Measurements from ENCODE around the gene FGGY.

The FGGY gene

GRCh38 chr1:59291561-59291960 lies 5.3 kb upstream of the FGGY start (continued):
- TF ChIP-seq PATZ1 (tag by site-specific recombination; IDR thresholded peaks at IDR 0.05) (no peak), ZNF596 (tag by site-specific recombination; IDR thresholded peaks at IDR 0.05) (no peak), ZFHX2 (tag by site-specific recombination; conservative IDR thresholded peaks at IDR 0.05) (no peak), ZNF449 (tag by site-specific recombination; IDR thresholded peaks at IDR 0.05) (no peak), GLI2 (tag by site-specific recombination; IDR thresholded peaks at IDR 0.05; ENCODE audit: borderline replicate concordance, low read depth) (no peak), ZNF518A (tag by site-specific recombination; conservative IDR thresholded peaks at IDR 0.05; ENCODE audit: low read depth) (no peak)

- no peaks in the 10 kb centered on the region for H3K36me3 ChIP-seq (ENCODE audit: control insufficient read depth in 2 of 2, insufficient read depth in 1 of 2, low read length in 2 of 2)
- no peaks in the 10 kb centered on the region for H3K9me3 ChIP-seq (ENCODE audit: control insufficient read depth, insufficient read depth, low read depth, low read length)
- ChIA-PET POLR2A (no interaction called here), CTCF (interaction anchor here (0.6 kb wide), 1 partner anchor 587 kb away, joined by 4 read pairs; no protein-coding TSS in a partner anchor)
- 0 out of 2 replicates have a peak, but pooled peaks cover 2% of the 10 kb centered on the region for H3K4me1 ChIP-seq (ENCODE audit: control insufficient read depth, insufficient read depth, low read length)
- no peak overlapping the region for H3K27ac ChIP-seq (ENCODE audit: extremely low read depth, low read depth, low read length)
- TF ChIP-seq ZNF585B (tag by site-specific recombination; IDR thresholded peaks at IDR 0.05): no peak
- no peak for TF ChIP-seq ZNF580 (tag by site-specific recombination; IDR thresholded peaks at IDR 0.05)
- TF ChIP-seq ZNF16 (tag by site-specific recombination; IDR thresholded peaks at IDR 0.05; ENCODE audit: low read depth): no peak
- no peak for TF ChIP-seq ZNF571 (tag by site-specific recombination; IDR thresholded peaks at IDR 0.05)
- TF ChIP-seq ZFP69B (tag by site-specific recombination; IDR thresholded peaks at IDR 0.05): no peak
- TF ChIP-seq MZF1 (tag by site-specific recombination; IDR thresholded peaks at IDR 0.05; ENCODE audit: borderline replicate concordance): no peak
- TF ChIP-seq ZNF398 (tag by site-specific recombination; IDR thresholded peaks at IDR 0.05): no peak
- TF ChIP-seq ZBTB48 (tag by site-specific recombination; IDR thresholded peaks at IDR 0.05): no peak
- no peak for TF ChIP-seq ZFP37 (tag by site-specific recombination; IDR thresholded peaks at IDR 0.05)
- no peak for TF ChIP-seq ZNF362 (tag by site-specific recombination; IDR thresholded peaks at IDR 0.05)
- TF ChIP-seq ZFHX2 (tag by site-specific recombination; conservative IDR thresholded peaks at IDR 0.05): no peak
- TF ChIP-seq ZNF488 (tag by site-specific recombination; IDR thresholded peaks at IDR 0.05): no peak
- no peak for TF ChIP-seq SCRT2 (tag by site-specific recombination; IDR thresholded peaks at IDR 0.05)
- no peak for TF ChIP-seq ZNF394 (tag by site-specific recombination; IDR thresholded peaks at IDR 0.05; ENCODE audit: borderline replicate concordance)
- H3K4me3 ChIP-seq (ENCODE audit: low read depth, low read length): no peak overlapping the region
These were observed 4.3 kb upstream of the FGGY start for GRCh38 chr1:59292562-59292961.

Measured in HEK293 (cell line).